H9 (cell line): ENCODE measurements around the gene B3GAT3. TPM values are rescaled to one million over a fixed set of nuclear protein-coding genes. Genes with fewer than 3 reads are reported as not detected.

Experiments used
- DNase-seq: peaks from one replicate; pipeline ENCODE4 v3.0.0-alpha.2; 2017
- H2AFZ ChIP-seq: one replicate; pipeline ENCODE4 v1.6.1; 2013; ENCODE audit warnings: mild to moderate bottlenecking, low read length, control low read depth, moderate library complexity
- H2AK5ac ChIP-seq: 2 replicates; pipeline ENCODE4 v1.6.1; 2013; ENCODE audit warnings: low read length, control low read depth, mixed read lengths; ENCODE audit not compliant: insufficient read length
- H2BK120ac ChIP-seq: one replicate; pipeline ENCODE4 v1.6.1; 2013; ENCODE audit warnings: low read depth, mild to moderate bottlenecking, low read length, control low read depth, inconsistent platforms; ENCODE audit not compliant: poor library complexity, severe bottlenecking
- H2BK12ac ChIP-seq: 2 replicates; pipeline ENCODE4 v1.6.1; 2013; ENCODE audit warnings: low read length, control low read depth, mixed read lengths, low read depth; ENCODE audit not compliant: insufficient read length
- H2BK15ac ChIP-seq: 2 replicates; pipeline ENCODE4 v1.6.1; 2013; ENCODE audit warnings: low read depth, low read length, control low read depth
- H2BK20ac ChIP-seq: one replicate; pipeline ENCODE4 v1.6.1; 2013; ENCODE audit warnings: low read depth, mild to moderate bottlenecking, low read length, control low read depth, inconsistent platforms; ENCODE audit not compliant: poor library complexity, severe bottlenecking
- H2BK5ac ChIP-seq: 2 replicates; pipeline ENCODE4 v1.6.1; 2013; ENCODE audit warnings: low read length, control low read depth, mixed read lengths; ENCODE audit not compliant: insufficient read length
- H3K14ac ChIP-seq: 2 replicates; pipeline ENCODE4 v1.6.1; 2013; ENCODE audit warnings: low read length, control low read depth; ENCODE audit not compliant: insufficient read depth
- H3K18ac ChIP-seq: 2 replicates; pipeline ENCODE4 v1.6.1; 2013; ENCODE audit warnings: low read depth, mild to moderate bottlenecking, mixed read lengths, low read length, control low read depth; ENCODE audit not compliant: insufficient read length
- H3K23ac ChIP-seq: 2 replicates; pipeline ENCODE4 v1.6.1; 2013; ENCODE audit warnings: low read length, control low read depth, mixed read lengths, low read depth; ENCODE audit not compliant: insufficient read length
- H3K23me2 ChIP-seq: 2 replicates; pipeline ENCODE4 v1.6.1; 2013; ENCODE audit warnings: low read depth, mild to moderate bottlenecking, mixed read lengths, low read length, control low read depth; ENCODE audit not compliant: insufficient read length, poor library complexity, severe bottlenecking
- H3K27ac ChIP-seq: 2 replicates; pipeline ENCODE4 v1.5.1; 2013; ENCODE audit warnings: low read length, control low read depth, mixed read lengths, low read depth; ENCODE audit not compliant: insufficient read length
- H3K27me3 ChIP-seq: 2 replicates; pipeline ENCODE4 v1.6.1; 2013; ENCODE audit warnings: low read length, control low read depth, inconsistent platforms; ENCODE audit not compliant: insufficient read depth
- H3K4ac ChIP-seq: 2 replicates; pipeline ENCODE4 v1.6.1; 2013; ENCODE audit warnings: low read depth, mild to moderate bottlenecking, control low read depth, inconsistent platforms, low read length, moderate library complexity
- H3K4me1 ChIP-seq: 2 replicates; pipeline ENCODE4 v1.6.1; 2013; ENCODE audit warnings: low read length, control low read depth, inconsistent platforms; ENCODE audit not compliant: insufficient read depth
- H3K4me2 ChIP-seq: 2 replicates; pipeline ENCODE4 v1.6.1; 2013; ENCODE audit warnings: low read length, control low read depth, mixed read lengths; ENCODE audit not compliant: insufficient read length, insufficient read depth
- H3K56ac ChIP-seq: 2 replicates; pipeline ENCODE4 v1.6.1; 2013; ENCODE audit warnings: low read depth, mild to moderate bottlenecking, mixed read lengths, low read length, control low read depth; ENCODE audit not compliant: insufficient read length
- H3K79me1 ChIP-seq: 2 replicates; pipeline ENCODE4 v1.6.1; 2013; ENCODE audit warnings: low read depth, mild to moderate bottlenecking, moderate library complexity, low read length, control low read depth, inconsistent platforms; ENCODE audit not compliant: insufficient read depth, poor library complexity, severe bottlenecking
- H3K79me2 ChIP-seq: 2 replicates; pipeline ENCODE4 v1.6.1; 2013; ENCODE audit warnings: low read length, control low read depth, inconsistent platforms; ENCODE audit not compliant: insufficient read depth
- H3K9ac ChIP-seq: 2 replicates; pipeline ENCODE4 v1.6.1; 2013; ENCODE audit warnings: low read length, control low read depth, mixed read lengths; ENCODE audit not compliant: insufficient read length; ENCODE audit errors: extremely low read depth
- H3K9me3 ChIP-seq: one replicate; pipeline ENCODE4 v1.6.1; 2013; ENCODE audit warnings: low read depth, low read length, inconsistent platforms; ENCODE audit not compliant: control insufficient read depth
- H3T11ph ChIP-seq: one replicate; pipeline ENCODE4 v1.6.1; 2013; ENCODE audit warnings: mild to moderate bottlenecking, low read length, control low read depth, inconsistent platforms
- H4K20me1 ChIP-seq: one replicate; pipeline ENCODE4 v1.6.1; 2013; ENCODE audit not compliant: control insufficient read depth, insufficient read length, insufficient read depth
- H4K5ac ChIP-seq: 2 replicates; pipeline ENCODE4 v1.6.1; 2013; ENCODE audit warnings: low read depth, mild to moderate bottlenecking, mixed read lengths, low read length, control low read depth; ENCODE audit not compliant: insufficient read length
- H4K8ac ChIP-seq: replicated peaks from 2 replicates; pipeline ENCODE4 v1.6.1; 2013; ENCODE audit warnings: low read length, control low read depth, mixed read lengths, low read depth; ENCODE audit not compliant: insufficient read length
- H4K91ac ChIP-seq: 2 replicates; pipeline ENCODE4 v1.6.1; 2013; ENCODE audit warnings: low read depth, mild to moderate bottlenecking, moderate library complexity, mixed read lengths, low read length, control low read depth; ENCODE audit not compliant: insufficient read length
- H3K27ac Mint-ChIP-seq, 3 experiments: 2 replicates in 2 of 3; 3 replicates in 1 of 3; pipeline ENCODE4 v1.8.0; 2020 to 2021; ENCODE audit warnings: mixed read lengths in 3 of 3, mild to moderate bottlenecking in 1 of 3, moderate library complexity in 1 of 3
- H3K27me3 Mint-ChIP-seq: 2 replicates; pipeline ENCODE4 v1.8.0; 2021; ENCODE audit warnings: low read depth, mild to moderate bottlenecking, moderate library complexity, mixed read lengths
- H3K36me3 Mint-ChIP-seq, 3 experiments: 2 replicates in 2 of 3; 3 replicates in 1 of 3; pipeline ENCODE4 v1.8.0; 2020 to 2021; ENCODE audit warnings: low read depth in 3 of 3, mixed read lengths in 3 of 3; ENCODE audit not compliant: insufficient read depth in 1 of 3
- H3K4me1 Mint-ChIP-seq, 2 experiments: 2 replicates each; pipeline ENCODE4 v1.8.0; 2020; ENCODE audit warnings: mixed read lengths in 2 of 2
- H3K4me3 Mint-ChIP-seq, 2 experiments: 2 replicates in 1 of 2; 3 replicates in 1 of 2; pipeline ENCODE4 v1.8.0; 2020 to 2021; ENCODE audit warnings: mild to moderate bottlenecking in 2 of 2, mixed read lengths in 2 of 2, moderate library complexity in 1 of 2
- H3K9me3 Mint-ChIP-seq, 2 experiments: 2 replicates in 1 of 2; 3 replicates in 1 of 2; pipeline ENCODE4 v1.8.0; 2020; ENCODE audit warnings: mild to moderate bottlenecking in 2 of 2, mixed read lengths in 2 of 2, moderate library complexity in 1 of 2
- CTCF ChIP-seq: fragments of 200-600 bp; sonication (generic); conservative IDR thresholded peaks from 3 replicates; pipeline ENCODE4 v1.8.0; 2021; ENCODE audit warnings: antibody characterized with exemption, mild to moderate bottlenecking
- WGBS: extraction: QIAGEN DNeasy Blood & Tissue Kit; methylation state at CpG from one replicate; pipeline ENCODE4 v1.1.7; 2013; ENCODE audit warnings: missing lambda C conversion rate, low lambda C conversion rate, mixed read lengths; ENCODE audit not compliant: insufficient read length; ENCODE audit errors: extremely low coverage; 5-methylcytosine and 5-hydroxymethylcytosine counted together
- total RNA-seq: library from RNA; stranded (reverse); gene quantifications from 2 replicates; pipeline ENCODE4 v1.2.1, GENCODE V29; 2021

B3GAT3 gene
- total RNA-seq, 1 experiment from 2014 or later, result 30.8 TPM

GRCh38 chr11:62575156-62575555, 46.6 kb downstream of the B3GAT3 start:
- H3K4me1 Mint-ChIP-seq, result peaks cover 34 to 38% of the 10 kb centered on the region in 2 experiments
- Histone ChIP-seq H3K79me1 (peaks cover 8% of the 10 kb centered on the region), H3K4ac (no peak overlapping the region), H4K91ac (no peak overlapping the region), H3K18ac (no peak overlapping the region), H3K23me2 (peaks cover 13% of the 10 kb centered on the region), H2BK15ac (no peak overlapping the region), H2BK120ac (no peak overlapping the region), H3K14ac (no peak overlapping the region; the same call in 1 of the 2 replicates), H2AFZ (no peak overlapping the region), H3K9ac (peak overlapping the region; percentile 91), H2BK20ac (no peak overlapping the region), H4K8ac (no peak overlapping the region), H2BK12ac (no peak overlapping the region), H3K79me2 (peaks cover 12% of the 10 kb centered on the region; the same call in 1 of the 2 replicates), H2BK5ac (no peak overlapping the region), H3T11ph (no peak overlapping the region), H3K4me2 (peak overlapping the region; percentile 98), H3K56ac (no peak overlapping the region), H4K5ac (no peak overlapping the region), H3K9me3 (no peaks in the 10 kb centered on the region), H4K20me1 (no peaks in the 10 kb centered on the region), H3K4me1 (no peaks in the 10 kb centered on the region), H3K27ac (no peak overlapping the region), H3K27me3 (no peaks in the 10 kb centered on the region), H2AK5ac (no peak overlapping the region), H3K23ac (no peak overlapping the region)
- H3K27me3 Mint-ChIP-seq, result no peaks in the 10 kb centered on the region
- peak overlapping the region in 1 of 3 experiments; percentile 88; a peak in 1 of 7 replicates for H3K27ac Mint-ChIP-seq
- no peaks in the 10 kb centered on the region for H3K9me3 Mint-ChIP-seq
- H3K4me3 Mint-ChIP-seq, result peak overlapping the region; percentile 99 to 100
- no CpG with 5 or more reads among the region's 17 CpGs for WGBS
- H3K36me3 Mint-ChIP-seq, result peaks cover 37 to 68% (median 61%) of the 10 kb centered on the region in 3 experiments
- TF ChIP-seq CTCF, result no peak
- DNase-seq, result no peak
